ENCODE measurements around the gene ISG20.
"Not testable (repeated sequence)": the region's sequence is repeated elsewhere in the genome, so short reads cannot be mapped to it uniquely, and the experiment has no call there.

The ISG20 gene

DNA sequence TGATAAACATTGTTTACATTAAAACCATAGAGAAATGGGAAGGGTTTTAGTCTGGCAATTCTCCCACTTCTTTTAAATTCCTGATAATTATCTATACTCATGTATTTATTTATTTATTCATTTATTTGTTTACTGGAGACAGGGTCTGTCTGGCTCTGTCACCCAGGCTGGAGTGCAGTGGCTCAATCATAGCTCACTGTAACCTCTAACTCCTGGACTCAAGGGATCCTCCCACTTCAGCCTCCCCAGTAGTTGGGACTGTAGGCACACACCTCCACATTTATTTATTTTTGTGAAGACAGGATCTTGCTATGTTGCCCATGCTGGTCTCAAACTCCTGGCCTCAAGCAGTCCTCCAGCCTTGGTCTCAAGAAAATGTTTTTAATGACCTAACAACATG, 20.1 kb upstream of the ISG20 start:
- no peak for DNase-seq (ENCODE audit: low read depth in 2 of 2)

DNA sequence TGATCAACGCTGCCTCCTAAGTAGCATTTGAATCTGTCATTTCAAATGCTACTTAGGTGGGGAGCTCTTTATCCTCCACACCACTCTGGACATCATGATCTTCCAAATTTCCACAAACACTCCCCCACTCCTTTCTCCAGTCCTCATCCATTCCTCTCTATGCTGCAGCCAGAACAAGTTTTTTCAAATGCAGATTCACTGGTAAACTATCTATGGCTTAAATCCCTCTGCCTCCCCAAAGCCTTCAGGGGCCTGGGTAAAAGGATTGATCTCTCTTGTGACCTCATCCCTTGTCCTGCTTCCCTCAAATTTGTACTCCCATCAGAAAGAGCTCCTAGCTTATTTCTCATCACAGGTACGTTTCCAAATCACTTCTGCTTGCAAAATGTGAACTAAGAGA, 19.0 kb upstream of the ISG20 start:
- no peak for DNase-seq (ENCODE audit: low read depth in 2 of 2)

DNA sequence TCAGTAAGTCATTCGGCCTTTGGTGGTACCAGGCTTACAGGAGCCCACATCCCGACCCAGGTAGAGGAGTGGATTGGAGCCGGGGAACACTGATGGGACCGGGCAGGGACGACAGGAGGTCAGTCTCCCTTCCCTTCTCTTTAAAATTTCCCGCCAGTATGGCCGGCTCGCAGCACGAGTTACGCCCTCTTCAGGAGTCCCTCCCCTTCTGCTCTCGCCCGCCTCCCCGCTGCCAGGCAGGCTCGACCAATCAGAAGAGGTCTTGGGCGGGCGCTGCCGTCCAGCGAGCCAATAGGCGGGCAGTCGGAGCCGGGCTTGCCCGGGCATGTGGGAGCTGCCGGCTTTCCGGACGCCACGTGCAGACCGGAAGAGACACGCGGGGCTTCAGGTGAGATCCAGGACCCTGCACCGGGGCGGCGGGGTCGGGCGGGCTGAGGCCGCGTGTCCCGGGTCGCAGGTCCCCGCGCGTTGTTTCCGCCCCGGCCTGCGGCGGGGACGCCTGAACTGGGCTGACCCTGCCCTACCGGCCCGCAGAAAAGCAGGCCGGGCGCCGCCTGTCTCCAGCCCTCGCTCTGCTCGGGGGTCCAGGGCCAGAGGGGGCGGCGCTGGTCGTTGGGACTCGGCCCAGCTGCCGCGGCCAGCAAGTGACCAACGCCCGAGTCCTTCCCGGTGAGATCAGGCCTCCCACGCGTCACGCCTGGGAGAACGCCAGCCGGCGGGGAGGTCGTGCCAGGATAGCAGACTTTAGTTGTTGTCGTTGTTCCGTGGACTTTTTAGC, 17.6 kb upstream of the ISG20 start, which contains the start of gene AEN:
Gene AEN (plus strand): TSS at position 346 of the 778 bp plus-strand sequence. CDS start 4,870 bp downstream, outside the sequence.
- DNase-seq (ENCODE audit: low read depth in 2 of 2): peak; percentile 90 to 91

DNA sequence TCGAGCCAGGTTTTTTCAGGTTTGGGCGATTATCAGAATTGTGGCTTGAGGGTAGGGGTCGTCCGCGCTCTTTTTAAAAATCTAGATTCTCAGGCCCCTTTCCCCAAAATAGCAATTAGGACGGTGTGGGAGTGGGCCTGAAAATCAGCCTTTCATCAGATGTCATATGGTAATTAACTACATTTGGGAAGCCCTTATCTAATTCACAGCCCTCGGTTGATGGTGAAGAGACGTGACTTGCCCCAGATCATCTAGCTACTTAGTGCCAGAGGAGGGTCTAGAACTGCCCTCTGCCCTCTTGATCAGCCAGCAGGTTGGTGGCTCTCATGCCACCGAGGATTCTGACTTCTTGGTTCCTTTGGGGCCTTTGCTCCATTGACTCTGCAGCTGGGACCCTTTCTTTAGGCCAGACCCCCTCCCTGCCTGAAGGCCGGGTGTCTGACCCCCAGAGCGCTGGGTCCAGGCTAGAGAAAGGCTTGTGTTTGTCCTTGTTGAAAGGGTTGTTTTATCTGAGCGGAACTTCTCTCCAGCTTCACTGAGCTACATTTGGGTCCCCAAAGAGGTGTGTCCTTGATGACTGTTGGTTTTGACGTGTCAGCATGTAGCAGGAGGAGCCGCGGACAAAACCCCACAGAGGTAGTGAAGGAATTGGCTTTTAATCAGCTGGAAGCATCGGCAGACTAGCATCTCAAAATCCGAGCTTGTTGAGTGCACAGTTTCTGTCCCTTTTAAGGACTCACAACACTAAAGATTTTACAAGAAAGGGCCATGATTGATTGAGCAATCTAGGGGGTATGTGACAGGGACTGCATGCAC, 16.8 kb upstream of the ISG20 start:
- no peak for DNase-seq (ENCODE audit: low read depth in 2 of 2)

DNA sequence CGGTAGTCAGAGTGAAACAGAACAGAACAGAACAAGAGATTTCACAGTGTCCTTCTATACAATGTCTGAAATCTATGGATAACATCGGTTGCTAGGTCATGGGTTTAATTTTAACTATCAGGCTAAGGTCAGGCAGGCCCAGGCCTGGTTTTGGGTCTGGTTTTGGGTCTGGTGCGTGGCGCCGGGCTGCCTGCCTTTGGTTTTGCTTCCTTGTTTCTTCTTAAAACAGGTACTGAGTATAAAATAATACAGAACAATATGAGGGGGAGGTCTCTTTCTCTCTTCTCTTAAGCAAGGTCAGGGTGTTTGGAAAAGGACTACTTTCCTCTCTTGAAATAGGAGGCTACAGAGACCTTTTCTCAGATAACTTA, 16.2 kb upstream of the ISG20 start:
- DNase-seq (ENCODE audit: low read depth in 2 of 2): no peak

DNA sequence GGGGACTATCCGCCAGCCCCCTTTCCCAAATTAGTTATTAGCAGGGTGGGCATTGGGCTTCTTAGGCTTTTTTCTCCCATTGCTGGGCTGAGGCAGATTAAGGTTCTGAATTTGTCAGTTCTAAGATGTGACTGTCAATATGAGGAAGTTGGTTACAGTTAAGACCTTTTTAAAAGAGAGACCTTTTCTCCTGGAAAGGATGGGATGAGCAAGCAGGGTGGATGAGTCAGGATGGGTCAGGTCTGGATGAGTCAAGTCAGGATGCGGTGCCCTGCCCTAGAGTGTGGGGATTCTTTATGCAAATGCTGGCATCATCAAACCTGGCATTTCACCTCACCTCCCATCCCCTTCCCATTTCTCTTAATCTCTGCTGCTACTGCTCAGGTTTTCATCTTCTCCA, 15.8 kb upstream of the ISG20 start:
- DNase-seq (ENCODE audit: low read depth in 2 of 2): no peak

DNA sequence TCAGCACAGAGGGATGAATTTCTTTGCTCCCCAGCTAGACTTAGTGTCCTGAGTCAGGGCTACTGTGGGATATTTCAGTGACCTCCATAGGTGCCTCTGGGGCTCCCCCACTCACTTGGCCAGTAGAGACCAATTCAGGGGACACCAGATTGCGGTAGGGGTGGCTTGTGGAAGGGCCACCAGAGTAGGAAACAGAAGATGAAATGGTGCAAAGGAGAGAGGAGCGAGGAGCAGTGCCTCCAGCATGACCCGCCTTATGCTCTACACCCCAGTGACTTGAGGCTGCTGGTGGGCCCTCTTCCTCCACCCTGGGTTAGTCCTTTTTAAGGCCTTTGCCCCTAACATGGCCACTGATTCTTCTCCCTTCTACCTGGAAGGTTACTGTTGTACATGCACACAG, 15.2 kb upstream of the ISG20 start:
- DNase-seq (ENCODE audit: low read depth in 2 of 2): no peak

DNA sequence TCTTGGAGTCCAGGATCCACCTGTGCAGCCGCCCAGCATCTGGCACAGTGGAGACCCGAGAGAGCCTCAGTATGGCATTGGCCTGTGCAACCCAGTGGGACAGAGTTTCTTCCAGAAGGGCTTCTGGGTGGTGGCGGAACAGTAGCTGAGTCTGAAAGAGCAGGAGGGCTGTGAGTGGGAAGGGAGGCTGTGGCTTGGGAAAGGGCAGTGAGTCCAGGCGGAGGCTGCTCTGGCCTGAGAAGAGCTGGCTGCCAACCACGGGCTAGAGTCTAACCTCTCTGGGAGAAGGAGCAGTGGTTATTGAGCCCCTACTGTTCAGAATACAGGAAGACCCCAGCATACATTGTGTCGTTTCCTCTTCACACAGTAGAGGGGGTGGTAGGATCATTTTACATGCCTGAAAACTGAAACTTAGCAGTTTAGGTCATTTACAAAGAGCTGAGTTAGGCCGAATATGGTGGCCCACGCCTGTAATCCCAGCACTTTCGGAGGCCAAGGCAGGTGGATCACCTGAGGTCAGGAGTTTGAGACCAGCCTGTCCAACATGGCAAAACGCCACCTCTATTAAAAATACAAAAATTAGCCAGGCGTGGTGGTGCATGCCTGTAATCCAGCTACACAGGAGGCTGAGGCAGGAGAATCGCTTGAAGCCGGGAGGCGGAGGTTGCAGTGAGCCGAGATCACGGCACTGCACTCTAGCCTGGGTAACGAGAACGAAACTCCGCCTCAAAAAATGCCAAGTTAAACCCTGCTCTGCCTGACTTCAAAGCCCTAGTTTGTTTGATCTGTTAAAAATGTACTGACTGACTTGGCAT, 14.5 kb upstream of the ISG20 start:
- no peak for DNase-seq (ENCODE audit: low read depth in 2 of 2)

DNA sequence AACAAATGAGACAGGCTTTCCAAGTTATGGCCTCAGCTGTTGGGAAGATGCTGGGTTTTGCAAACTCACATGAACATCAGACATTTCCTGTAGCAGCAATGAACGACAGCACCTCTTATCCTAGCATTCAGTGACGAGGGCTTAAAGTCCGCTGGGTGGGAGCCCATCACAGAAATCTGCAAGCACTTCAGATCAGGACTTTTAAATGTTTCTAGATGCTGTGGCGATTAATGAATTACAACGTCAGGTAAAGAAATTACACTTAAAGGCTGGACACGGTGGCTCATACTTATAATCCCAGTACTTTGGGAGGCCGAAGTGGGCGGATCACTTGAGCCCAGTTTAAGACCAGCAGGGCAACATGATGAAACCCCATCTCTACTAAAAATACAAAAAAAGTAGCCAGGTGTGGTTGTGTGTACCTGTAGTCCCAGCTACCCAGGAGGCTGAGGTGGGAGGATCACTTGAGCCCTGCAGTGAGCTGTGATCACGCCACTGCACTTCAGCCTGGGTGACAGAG, 13.8 kb upstream of the ISG20 start:
- no peak for DNase-seq (ENCODE audit: low read depth in 2 of 2)

DNA sequence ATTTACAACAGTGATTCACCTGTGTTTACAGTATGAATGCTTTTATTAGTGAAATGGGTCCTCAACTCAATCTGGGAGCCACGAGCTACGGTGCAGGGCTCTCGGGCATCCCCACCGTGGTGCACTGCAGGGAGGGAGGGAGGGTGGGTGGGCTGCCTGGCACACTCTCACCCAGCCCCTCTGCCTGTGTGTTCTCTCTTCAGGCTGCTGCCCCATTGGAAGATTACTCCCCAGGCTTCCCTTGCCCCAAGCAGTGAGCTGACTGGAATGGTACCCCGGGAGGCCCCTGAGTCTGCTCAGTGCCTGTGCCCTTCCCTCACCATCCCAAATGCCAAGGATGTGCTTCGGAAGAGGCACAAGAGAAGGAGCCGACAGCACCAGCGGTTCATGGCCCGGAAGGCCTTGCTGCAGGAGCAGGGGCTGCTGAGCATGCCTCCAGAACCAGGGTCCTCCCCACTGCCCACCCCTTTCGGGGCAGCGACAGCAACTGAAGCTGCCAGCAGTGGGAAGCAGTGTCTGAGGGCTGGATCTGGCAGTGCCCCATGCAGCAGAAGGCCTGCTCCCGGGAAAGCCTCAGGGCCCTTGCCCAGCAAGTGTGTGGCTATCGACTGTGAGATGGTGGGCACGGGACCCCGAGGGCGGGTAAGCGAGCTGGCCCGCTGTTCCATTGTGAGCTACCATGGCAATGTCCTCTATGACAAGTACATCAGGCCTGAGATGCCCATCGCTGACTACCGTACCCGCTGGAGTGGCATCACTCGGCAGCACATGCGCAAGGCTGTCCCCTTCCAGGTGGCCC, 12.7 kb upstream of the ISG20 start:
- DNase-seq (ENCODE audit: low read depth in 2 of 2): no peak

DNA sequence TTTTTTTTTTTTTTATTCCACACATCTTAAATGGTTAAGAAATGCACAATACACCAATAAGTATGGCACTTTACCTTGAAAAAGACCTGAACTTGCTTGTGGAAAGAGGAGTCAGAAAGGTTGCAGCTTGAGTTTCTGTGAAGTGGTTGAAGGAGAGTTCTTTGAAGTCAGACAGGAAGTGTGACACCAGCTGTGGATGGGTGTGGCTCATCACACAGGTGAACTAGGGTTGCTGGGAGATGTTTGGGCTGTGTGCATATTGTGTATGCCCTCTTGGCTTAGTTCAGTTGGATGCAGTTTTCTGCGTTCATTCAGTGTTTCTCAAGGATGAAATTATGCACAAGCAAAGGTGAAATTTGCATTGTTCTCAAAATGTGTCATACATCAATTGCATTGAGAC, 11.4 kb upstream of the ISG20 start:
- DNase-seq (ENCODE audit: low read depth in 2 of 2): peak in 1 of 2 donors; percentile 53

DNA sequence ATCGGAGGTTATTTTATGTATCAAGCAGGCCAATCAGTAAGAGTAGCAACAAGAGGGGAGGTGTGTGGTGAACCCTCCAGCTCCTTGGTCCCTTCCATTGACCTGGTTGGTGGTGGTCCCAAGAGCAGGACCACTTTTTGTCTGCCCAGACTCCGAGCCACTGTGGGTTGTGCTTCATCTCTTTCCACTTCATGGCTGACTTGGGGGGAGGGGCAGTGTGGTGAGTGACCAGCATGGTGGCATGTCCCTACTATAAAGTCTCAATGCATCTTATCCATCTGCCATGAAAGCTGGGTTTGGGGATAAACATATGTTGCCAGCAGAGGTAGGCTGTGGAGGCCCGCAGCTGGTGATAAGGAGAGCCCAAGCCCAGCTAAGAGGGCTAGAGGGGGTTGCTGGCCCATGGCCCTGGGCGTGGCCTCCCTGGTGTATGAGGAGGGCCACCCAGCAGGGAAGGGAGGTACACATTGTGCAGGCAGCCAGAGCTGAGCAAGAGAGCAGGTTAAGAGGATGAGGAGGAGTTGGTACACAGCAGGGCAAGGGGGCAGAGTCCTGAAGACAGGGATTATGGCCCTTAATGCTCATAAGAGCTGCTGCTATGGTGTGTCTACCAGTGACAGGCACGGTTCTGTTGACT, 10.7 kb upstream of the ISG20 start:
- no peak for DNase-seq (ENCODE audit: low read depth in 2 of 2)

DNA sequence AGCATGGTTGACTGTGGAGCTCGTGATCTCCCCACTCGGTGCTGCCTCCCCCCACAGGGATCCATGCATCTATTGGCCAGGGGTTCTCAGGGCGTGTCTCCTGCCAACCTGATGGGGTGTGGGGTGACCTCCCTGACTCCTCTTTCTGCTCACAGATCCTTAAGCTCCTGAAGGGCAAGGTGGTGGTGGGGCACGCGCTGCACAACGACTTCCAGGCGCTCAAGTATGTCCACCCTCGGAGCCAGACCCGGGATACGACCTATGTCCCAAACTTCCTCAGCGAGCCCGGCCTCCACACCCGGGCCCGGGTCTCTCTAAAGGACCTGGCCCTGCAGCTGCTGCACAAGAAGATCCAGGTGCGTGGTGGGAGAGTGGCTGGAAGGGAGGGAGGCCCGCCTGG, 9.7 kb upstream of the ISG20 start:
- no peak for DNase-seq (ENCODE audit: low read depth in 2 of 2)

DNA sequence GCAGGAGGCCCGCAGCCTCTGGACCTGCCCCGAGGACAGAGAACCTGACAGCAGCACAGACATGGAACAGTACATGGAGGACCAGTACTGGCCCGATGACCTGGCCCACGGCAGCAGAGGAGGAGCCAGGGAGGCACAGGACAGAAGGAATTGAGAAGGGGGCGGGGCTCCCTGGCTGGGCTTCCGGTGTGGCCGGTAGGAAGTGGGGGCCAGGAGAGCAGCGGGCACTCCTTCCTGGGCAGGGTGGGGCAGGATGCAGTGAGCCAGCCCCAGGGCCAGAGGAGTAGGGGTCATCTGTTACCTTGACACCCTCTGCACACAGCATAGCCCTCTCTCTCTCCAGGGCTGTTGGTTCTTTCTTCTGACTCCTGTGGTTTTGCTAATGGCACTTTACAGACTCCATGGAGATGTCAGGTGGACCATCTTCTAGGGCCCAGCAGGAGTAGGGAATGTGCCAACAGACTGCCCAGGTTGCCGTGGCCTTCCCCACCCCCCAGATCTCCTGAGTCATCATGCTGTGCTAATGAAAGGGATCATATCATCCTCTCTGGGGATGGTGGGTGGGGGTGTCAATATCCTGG, 8.6 kb upstream of the ISG20 start:
- no peak for DNase-seq (ENCODE audit: low read depth in 2 of 2)

DNA sequence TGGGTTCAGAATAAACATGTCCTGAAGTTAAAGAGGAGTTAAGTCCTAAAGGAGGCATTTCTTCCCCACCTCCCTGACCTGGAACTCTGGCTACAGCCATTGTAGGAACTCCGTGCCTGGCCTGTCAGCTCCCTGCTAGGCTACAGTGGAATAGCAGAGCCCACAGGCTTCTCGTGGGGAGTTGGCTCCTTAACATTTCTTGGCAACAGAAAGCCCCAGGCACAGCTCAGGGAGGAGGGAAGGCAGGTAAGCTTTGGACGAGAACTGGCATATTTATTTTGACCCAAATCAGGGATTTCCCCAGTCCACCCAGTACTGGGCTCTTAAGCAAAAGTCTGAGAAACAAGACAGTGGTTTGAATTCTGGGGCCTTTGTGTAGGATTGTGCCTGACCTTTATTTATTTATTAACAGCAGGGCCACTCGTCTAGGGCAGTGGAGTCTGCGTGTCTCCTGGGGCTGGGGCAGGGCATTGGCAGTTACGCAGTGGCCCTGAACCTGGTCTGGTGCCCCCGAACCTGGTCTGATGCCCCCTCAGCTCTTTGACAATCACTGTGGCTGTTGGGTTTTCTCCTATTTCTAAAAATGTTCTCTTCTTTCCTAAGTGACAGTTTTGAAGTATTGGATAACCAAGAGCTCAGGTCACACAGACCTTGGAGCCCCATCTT, 7.9 kb upstream of the ISG20 start:
- DNase-seq (ENCODE audit: low read depth in 2 of 2): no peak

DNA sequence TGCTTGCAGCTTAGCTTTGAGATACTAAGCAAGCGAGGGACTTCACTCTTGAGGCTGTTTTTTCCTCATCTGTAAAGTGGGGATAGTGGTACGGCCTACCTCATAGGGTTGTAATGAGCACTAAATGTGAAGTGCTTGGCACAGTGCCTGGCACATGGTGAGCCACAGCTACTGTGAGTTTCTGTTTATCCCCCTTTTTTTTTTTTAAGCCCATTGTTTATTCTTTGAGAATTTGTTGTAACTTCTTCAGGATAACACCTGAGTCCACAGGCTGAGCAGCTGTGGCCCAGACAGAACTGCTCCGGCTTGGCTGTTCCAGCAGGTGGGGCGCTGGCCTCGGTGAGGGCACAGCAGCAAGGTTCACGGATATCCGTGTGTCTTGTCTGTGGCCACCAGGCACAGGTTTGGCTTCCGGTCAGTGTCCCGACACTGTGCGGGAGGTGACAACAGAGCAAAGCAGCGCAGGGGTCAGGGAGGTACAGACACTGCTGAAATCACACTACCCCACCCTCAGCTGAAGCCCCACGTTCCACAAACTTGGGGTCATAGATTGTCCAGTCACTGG, 7.3 kb upstream of the ISG20 start:
- DNase-seq (ENCODE audit: low read depth in 2 of 2): no peak

DNA sequence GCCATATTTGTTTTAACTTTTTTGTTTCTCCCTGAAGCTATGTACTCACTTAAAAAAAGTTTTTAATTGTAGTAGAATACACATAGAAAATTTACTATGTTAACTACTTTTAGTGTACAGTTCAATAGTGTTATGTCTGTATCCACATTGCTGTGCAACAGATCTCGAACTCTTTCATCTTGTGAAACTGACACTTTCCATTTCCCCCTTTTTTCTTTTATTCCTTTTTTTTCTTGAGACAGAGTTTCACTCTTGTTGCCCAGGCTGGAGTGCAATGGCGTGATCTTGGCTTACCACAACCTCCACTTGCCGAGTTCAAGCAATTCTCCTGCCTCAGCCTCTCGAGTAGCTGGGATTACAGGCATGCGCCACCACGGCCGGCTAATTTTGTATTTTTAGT, 6.0 kb upstream of the ISG20 start:
- DNase-seq (ENCODE audit: low read depth in 2 of 2): not testable (repeated sequence)

DNA sequence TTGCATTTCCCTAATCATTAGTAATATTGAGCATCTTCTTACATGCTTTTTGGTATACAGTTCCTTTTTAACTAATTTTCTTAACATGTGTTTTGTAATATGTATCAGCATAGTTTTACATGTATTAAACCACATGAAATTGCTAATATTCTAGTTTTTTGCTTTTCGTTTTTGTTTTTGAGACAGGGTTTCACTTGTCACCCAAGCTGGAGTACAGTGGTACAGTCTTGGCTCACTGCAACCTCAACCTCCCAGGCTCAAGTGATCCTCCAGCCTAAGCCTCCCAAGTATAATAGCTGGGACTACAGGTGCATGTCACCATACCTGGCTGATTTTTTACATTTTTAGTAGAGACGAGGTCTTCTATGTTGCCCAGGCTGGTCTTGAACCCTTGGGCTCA, 4.4 kb upstream of the ISG20 start:
- no peak for DNase-seq (ENCODE audit: low read depth in 2 of 2)

DNA sequence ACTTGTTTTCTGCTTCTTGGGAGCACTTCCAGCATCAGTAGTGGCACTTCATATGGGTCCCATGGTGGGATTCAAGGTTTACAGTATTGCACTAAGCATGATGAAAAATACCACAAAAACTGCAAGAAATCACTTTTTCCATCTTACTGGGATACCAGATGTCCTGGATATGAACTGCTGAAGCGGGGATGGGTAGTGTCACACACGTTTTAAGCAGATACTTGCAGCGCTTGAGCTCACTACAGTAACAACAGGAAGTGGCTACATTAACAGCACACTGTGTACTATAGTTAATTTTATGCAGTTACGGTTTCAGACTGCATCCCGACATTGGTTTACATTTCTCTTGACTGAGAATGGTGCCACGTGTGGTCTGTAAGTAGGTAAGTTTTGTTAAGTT, 3.5 kb upstream of the ISG20 start:
- DNase-seq (ENCODE audit: low read depth in 2 of 2): no peak

DNA sequence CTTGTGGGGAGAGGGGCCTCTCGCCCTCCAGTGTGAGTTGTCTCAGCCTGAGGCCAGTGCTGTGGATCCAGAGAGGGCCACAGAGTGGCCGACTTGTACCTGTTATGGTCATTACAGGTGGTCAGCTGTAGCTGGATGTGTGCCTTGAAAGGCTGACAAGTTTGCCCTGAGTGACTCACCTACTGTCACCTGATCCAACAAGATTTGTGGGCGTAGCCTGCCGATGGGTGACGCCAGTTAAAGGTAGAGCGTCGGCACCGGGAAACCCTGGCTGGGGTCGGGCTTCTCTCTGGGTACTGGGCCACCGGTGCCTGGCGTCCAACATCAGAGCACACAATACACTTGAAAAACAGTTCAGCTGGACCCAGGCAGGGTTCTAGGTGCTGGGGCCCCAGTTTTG, 2.8 kb upstream of the ISG20 start:
- no peak for DNase-seq (ENCODE audit: low read depth in 2 of 2)
